IMR-90 (cell line): ENCODE data around the gene KDM4B. TPM values are rescaled to one million over a fixed set of nuclear protein-coding genes. Genes with fewer than 3 reads are reported as not detected.

Experiments used
- ATAC-seq: fragments of 200-7000 bp; cut with Tn5 transposase; 2 replicates; pipeline ENCODE4 v1.9.1; 2020; ENCODE audit warnings: low read depth, mild to moderate bottlenecking, moderate library complexity
- BruUV-seq: library from RNA; stranded (reverse); fragments of 400-500 nt; replicated peaks from 2 replicates; lab custom pipeline; 2021; lab: Mats Ljungman, UMichigan
- CTCF ChIA-PET: fragments of 300-600 bp; formaldehyde crosslinking; extraction: SDS; loops from one replicate; lab custom pipeline; 2021; ENCODE audit warnings: antibody characterized with exemption; lab: Yijun Ruan, JAX
- POLR2A ChIA-PET: fragments of 300-600 bp; sonication (Branson Sonifier 250); formaldehyde crosslinking; loops from one replicate; lab custom pipeline; 2022; ENCODE audit warnings: antibody characterized with exemption; ENCODE audit not compliant: unreplicated experiment; lab: Charles Lee
- DNase-seq: peaks from one replicate; pipeline ENCODE4 v3.0.0; 2013
- H2AFZ ChIP-seq: replicated peaks from 2 replicates; pipeline ENCODE3; 2013; ENCODE audit warnings: low read length, mild to moderate bottlenecking; ENCODE audit not compliant: poor library complexity
- H2AK5ac ChIP-seq: 2 replicates; pipeline ENCODE4 v1.6.1; 2013; ENCODE audit warnings: low read depth, low read length, inconsistent platforms
- H2AK9ac ChIP-seq: replicated peaks from 2 replicates; pipeline ENCODE3; 2013; ENCODE audit warnings: mild to moderate bottlenecking, low read depth, low read length, moderate library complexity; ENCODE audit not compliant: poor library complexity
- H2BK120ac ChIP-seq: 2 replicates; pipeline ENCODE4 v1.6.1; 2013; ENCODE audit warnings: low read depth, low read length, inconsistent platforms
- H2BK15ac ChIP-seq: 3 replicates; pipeline ENCODE4 v1.6.1; 2013; ENCODE audit warnings: low read depth, low read length, inconsistent platforms
- H2BK20ac ChIP-seq: 2 replicates; pipeline ENCODE4 v1.6.1; 2013; ENCODE audit warnings: low read depth, mild to moderate bottlenecking, inconsistent platforms, low read length, moderate library complexity
- H2BK5ac ChIP-seq: 2 replicates; pipeline ENCODE4 v1.6.1; 2013; ENCODE audit warnings: mild to moderate bottlenecking, low read depth, low read length, inconsistent platforms; ENCODE audit not compliant: poor library complexity, severe bottlenecking
- H3K14ac ChIP-seq: replicated peaks from 2 replicates; pipeline ENCODE4 v1.6.1; 2013; ENCODE audit warnings: low read depth, low read length, inconsistent platforms
- H3K18ac ChIP-seq: 2 replicates; pipeline ENCODE4 v1.6.1; 2013; ENCODE audit warnings: low read depth, low read length, control low read depth
- H3K23ac ChIP-seq: 2 replicates; pipeline ENCODE4 v1.6.1; 2013; ENCODE audit warnings: low read depth, low read length, inconsistent platforms
- H3K27ac ChIP-seq: 2 replicates; pipeline ENCODE4 v1.5.1; 2013; ENCODE audit warnings: mild to moderate bottlenecking, control low read depth, low read length; ENCODE audit not compliant: insufficient read depth
- H3K27me3 ChIP-seq: 2 replicates; pipeline ENCODE4 v1.6.1; 2013; ENCODE audit warnings: low read length; ENCODE audit not compliant: control insufficient read depth, insufficient read depth
- H3K36me3 ChIP-seq: 2 replicates; pipeline ENCODE4 v1.6.1; 2013; ENCODE audit warnings: low read length, mixed read lengths; ENCODE audit not compliant: control insufficient read depth, insufficient read depth
- H3K4ac ChIP-seq: 2 replicates; pipeline ENCODE4 v1.6.1; 2013; ENCODE audit warnings: low read depth, low read length, inconsistent platforms
- H3K4me1 ChIP-seq: 2 replicates; pipeline ENCODE4 v1.6.1; 2013; ENCODE audit warnings: low read length, mixed read lengths; ENCODE audit not compliant: control insufficient read depth, insufficient read depth
- H3K4me2 ChIP-seq: 2 replicates; pipeline ENCODE4 v1.6.1; 2013; ENCODE audit warnings: low read depth, mild to moderate bottlenecking, control low read depth, low read length, moderate library complexity
- H3K4me3 ChIP-seq: 2 replicates; pipeline ENCODE4 v1.5.1; 2013; ENCODE audit warnings: low read depth, mild to moderate bottlenecking, control low read depth, low read length, moderate library complexity; ENCODE audit not compliant: insufficient read depth
- H3K56ac ChIP-seq: 2 replicates; pipeline ENCODE4 v1.6.1; 2013; ENCODE audit warnings: low read length, inconsistent platforms; ENCODE audit not compliant: insufficient read depth; ENCODE audit errors: extremely low read depth
- H3K79me1 ChIP-seq, 2 experiments: 2 replicates each; pipeline ENCODE4 v1.6.1; 2013; ENCODE audit warnings: low read length in 2 of 2, inconsistent platforms in 1 of 2, low read depth in 1 of 2
- H3K9ac ChIP-seq: 2 replicates; pipeline ENCODE4 v1.6.1; 2013; ENCODE audit warnings: low read depth, low read length, control low read depth
- H3K9me1 ChIP-seq: 2 replicates; pipeline ENCODE4 v1.6.1; 2013; ENCODE audit warnings: low read length, inconsistent platforms; ENCODE audit not compliant: insufficient read depth
- H3K9me3 ChIP-seq: 2 replicates; pipeline ENCODE4 v1.6.1; 2013; ENCODE audit warnings: low read length; ENCODE audit not compliant: control insufficient read depth, insufficient read depth
- H4K20me1 ChIP-seq: 2 replicates; pipeline ENCODE4 v1.6.1; 2013; ENCODE audit warnings: low read length, inconsistent platforms; ENCODE audit not compliant: insufficient read depth
- H4K5ac ChIP-seq: 2 replicates; pipeline ENCODE4 v1.6.1; 2013; ENCODE audit warnings: mild to moderate bottlenecking, low read depth, low read length, control low read depth
- H4K8ac ChIP-seq, 2 experiments: 2 replicates each; pipeline ENCODE4 v1.6.1; 2013; ENCODE audit warnings: low read depth in 2 of 2, low read length in 2 of 2, control low read depth in 1 of 2, inconsistent platforms in 1 of 2
- H4K91ac ChIP-seq: 2 replicates; pipeline ENCODE4 v1.6.1; 2013; ENCODE audit warnings: low read depth, low read length, inconsistent platforms; ENCODE audit not compliant: insufficient read depth
- BHLHE40 ChIP-seq: fragments of 150-350 bp; IDR thresholded peaks from 2 replicates; pipeline ENCODE4 v1.6.1; 2016; ENCODE audit warnings: mild to moderate bottlenecking, low read depth, low read length
- ELK1 ChIP-seq: fragments of 150-350 bp; IDR thresholded peaks from 2 replicates; pipeline ENCODE4 v1.6.1; 2016; ENCODE audit warnings: low read depth, mild to moderate bottlenecking, low read length, moderate library complexity, borderline replicate concordance
- MXI1 ChIP-seq: IDR thresholded peaks from 2 replicates; pipeline ENCODE4 v1.6.1; 2012; ENCODE audit warnings: low read depth, mild to moderate bottlenecking, low read length, moderate library complexity, borderline replicate concordance
- POLR2A ChIP-seq: IDR thresholded peaks from 2 replicates; pipeline ENCODE4 v1.6.1; 2012; ENCODE audit warnings: mild to moderate bottlenecking, low read depth, low read length
- SMC3 ChIP-seq: fragments of 150-350 bp; IDR thresholded peaks from 2 replicates; pipeline ENCODE4 v1.6.1; 2016; ENCODE audit warnings: low read depth, mild to moderate bottlenecking, antibody characterized with exemption, low read length, moderate library complexity
- WGBS, 2 experiments: methylation state at CpG; one replicate each; pipeline versions ENCODE4 v1.1.5 to v1.1.7; 2013; ENCODE audit warnings: missing lambda C conversion rate in 2 of 2; ENCODE audit not compliant: insufficient read length in 1 of 2; ENCODE audit errors: extremely low coverage in 2 of 2; 5-methylcytosine and 5-hydroxymethylcytosine counted together
- dilution Hi-C: fragments of 300-500 bp; cut with HindIII; formaldehyde crosslinking; loops from one replicate; pipeline ENCODE4 v1.14.3; 2018; ENCODE audit warnings: low sequenced_read_pairs; ENCODE audit not compliant: unreplicated experiment
- in situ Hi-C: fragments of 300-500 bp; cut with MboI; formaldehyde crosslinking; loops from 3 replicates; pipeline ENCODE4 v1.14.3; 2019; ENCODE audit warnings: low sequenced_read_pairs, inconsistent platforms, mixed read lengths
- intact Hi-C: fragments of 100-400 bp; cut with micrococcal nuclease; formaldehyde crosslinking; loops from 2 replicates; pipeline ENCODE4 v1.10.0; 2022
- polyA plus RNA-seq, 3 experiments: library from polyadenylated mRNA; depleted of rRNA; stranded (reverse); fragments of >200 nt; gene quantifications; 2 replicates each; pipeline ENCODE4 v1.2.3, GENCODE V29; 2012; ENCODE audit warnings: low replicate concordance in 1 of 3
- total RNA-seq: library from RNA; depleted of rRNA; stranded (reverse); fragments of >200 nt; gene quantifications from 2 replicates; pipeline ENCODE4 v1.2.3, GENCODE V29; 2012

The KDM4B gene
- total and polyA plus RNA-seq, 2 of the 4 experiments (the other 2 are of a cell fraction), result 5.0 to 17.9 TPM

GRCh38 chr19:5024282-5024681 is 55.4 kb downstream of the KDM4B start:
- Histone ChIP-seq H3K56ac (no peak overlapping the region), H2BK15ac (no peak overlapping the region), H3K4me1 (peaks cover 11% of the 10 kb centered on the region), H2AK9ac (no peak overlapping the region), H4K91ac (no peak overlapping the region), H3K9me1 (peaks cover 23% of the 10 kb centered on the region), H2BK20ac (no peak overlapping the region), H2AK5ac (no peak overlapping the region), H3K9me3 (no peaks in the 10 kb centered on the region), H3K9ac (no peak overlapping the region), H3K79me1 (peaks cover 43 to 90% of the 10 kb centered on the region in 2 experiments), H3K18ac (no peak overlapping the region), H3K23ac (no peak overlapping the region), H4K5ac (no peak overlapping the region), H4K20me1 (peaks cover 97% of the 10 kb centered on the region), H2BK120ac (no peak overlapping the region), H3K27me3 (no peaks in the 10 kb centered on the region), H3K4me2 (no peak overlapping the region), H2BK5ac (no peak overlapping the region), H3K14ac (no peak overlapping the region), H2AFZ (no peak overlapping the region), H4K8ac (no peak overlapping the region), H3K27ac (no peak overlapping the region), H3K36me3 (peaks cover 10% of the 10 kb centered on the region), H3K4ac (no peak overlapping the region), H3K4me3 (no peak overlapping the region)
- no TSS peak for BruUV-seq
- intact Hi-C loops (no loop called here), in situ Hi-C loops (no loop called here), dilution Hi-C loops (no loop called here)
- 78% methylated on average over 7 of the region's 10 CpGs; no CpG with 5 or more reads in 1 of the 2 experiments for WGBS, 2 experiments
- no peak; the same call in 1 of the 2 replicates for ATAC-seq
- POLR2A ChIA-PET, result no interaction called here
- CTCF ChIA-PET, result interaction anchor here (0.6 to 3.5 kb wide), 2 partner anchors 23 to 52 kb away, joined by 3 to 11 read pairs; no protein-coding TSS in a partner anchor
- no peak for DNase-seq
- no peak for TF ChIP-seq SMC3
- no peak for TF ChIP-seq BHLHE40
- TF ChIP-seq MXI1, result no peak
- no peak for TF ChIP-seq ELK1
- no peak for TF ChIP-seq POLR2A
